ENCODE data around the gene MRPS18B. TPM values are rescaled to one million over a fixed set of nuclear protein-coding genes. Genes with fewer than 3 reads are reported as not detected.

The MRPS18B gene
- total and polyA plus RNA-seq, 2 of the 13 experiments (the other 11 are each of a cell fraction or from before 2014, with no cell fraction given), result 125 to 131 TPM

GRCh38 chr6:30618270-30618797 is 694 bp downstream of the MRPS18B start (continued):
- 0 out of 2 replicates have a peak, but pooled peaks have one; percentile 17 for TF ChIP-seq NFIC (IDR thresholded peaks at IDR 0.05; ENCODE audit: low read length)
- no peak for TF ChIP-seq ZNF879 (CRISPR knock-in tag; IDR thresholded peaks at IDR 0.05)
- TF ChIP-seq ZSCAN20 (CRISPR knock-in tag; IDR thresholded peaks at IDR 0.05; ENCODE audit: borderline replicate concordance), result 0 out of 2 replicates have a peak, but pooled peaks have one; percentile 55
- 0 out of 2 replicates have a peak, but pooled peaks have one; percentile 33 for TF ChIP-seq HOMEZ (CRISPR knock-in tag; IDR thresholded peaks at IDR 0.05; ENCODE audit: low read depth)
- TF ChIP-seq HOXA9 (CRISPR knock-in tag; IDR thresholded peaks at IDR 0.05; ENCODE audit: borderline replicate concordance), result no peak
- 0 out of 2 replicates have a peak, but pooled peaks have one; percentile 13 for TF ChIP-seq ZNF557 (CRISPR knock-in tag; IDR thresholded peaks at IDR 0.05)
- TF ChIP-seq XRCC5 (optimal IDR thresholded peaks at IDR 0.05; ENCODE audit: low read length), result no peak
- TF ChIP-seq ARID5B (CRISPR knock-in tag; IDR thresholded peaks at IDR 0.05), result no peak
- TF ChIP-seq PAX8 (CRISPR knock-in tag; IDR thresholded peaks at IDR 0.05; ENCODE audit: borderline replicate concordance), result 0 out of 2 replicates have a peak, but pooled peaks have one; percentile 40
- no peak for TF ChIP-seq YEATS4 (CRISPR knock-in tag; IDR thresholded peaks at IDR 0.05; ENCODE audit: borderline replicate concordance)
- TF ChIP-seq KLF9 (CRISPR knock-in tag; IDR thresholded peaks at IDR 0.05; ENCODE audit: low read depth), result peak; percentile 8; the same call in 1 of the 2 replicates
- no peak for TF ChIP-seq ZNF660 (CRISPR knock-in tag; IDR thresholded peaks at IDR 0.05; ENCODE audit: borderline replicate concordance, low read depth)
- no peak for TF ChIP-seq CREB1 (IDR thresholded peaks at IDR 0.05)
- TF ChIP-seq CREB1 (CRISPR knock-in tag; IDR thresholded peaks at IDR 0.05), result no peak
- 0 out of 2 replicates have a peak, but pooled peaks have one; percentile 2 for TF ChIP-seq HNF4A (CRISPR knock-in tag; IDR thresholded peaks at IDR 0.05)
- no peak for TF ChIP-seq FOXK1 (CRISPR knock-in tag; IDR thresholded peaks at IDR 0.05; ENCODE audit: borderline replicate concordance, low read depth)
- no peak for TF ChIP-seq CREBL2 (CRISPR knock-in tag; IDR thresholded peaks at IDR 0.05; ENCODE audit: borderline replicate concordance)
- TF ChIP-seq ZFP37 (CRISPR knock-in tag; IDR thresholded peaks at IDR 0.05; ENCODE audit: borderline replicate concordance), result no peak
- 0 out of 2 replicates have a peak, but pooled peaks have one; percentile 1 for TF ChIP-seq ZGPAT (CRISPR knock-in tag; IDR thresholded peaks at IDR 0.05)
- TF ChIP-seq UBTF (CRISPR knock-in tag; IDR thresholded peaks at IDR 0.05), result peak; percentile 10; the same call in 1 of the 2 replicates

Measured in HepG2 (cell line).